Endothelial cell of umbilical vein (primary cell): ENCODE results near the gene HEATR5A. TPM values are rescaled to one million over a fixed set of nuclear protein-coding genes. Genes with fewer than 3 reads are reported as not detected.

ENCODE experiments used
- BruUV-seq: library from RNA; stranded (reverse); fragments of 400-500 nt; replicated peaks from 2 replicates; lab custom pipeline; 2021; lab: Mats Ljungman, UMichigan
- CTCF ChIA-PET: fragments of 300-600, 350-600 bp; sonication (Branson Sonifier 250); formaldehyde crosslinking; loops from one replicate; lab custom pipeline; 2021; ENCODE audit warnings: antibody characterized with exemption, inconsistent platforms; lab: Charles Lee
- POLR2A ChIA-PET: fragments of 300-600, 350-600 bp; sonication (Branson Sonifier 250); formaldehyde crosslinking; loops from one replicate; lab custom pipeline; 2021; ENCODE audit warnings: antibody characterized with exemption, inconsistent platforms; lab: Charles Lee
- DNase-seq: peaks from one replicate; pipeline ENCODE4 v3.0.0-alpha.2; 2011; ENCODE audit warnings: low read depth, low spot score
- FAIRE-seq: peaks from 2 replicates; lab custom pipeline; 2011; peaks lifted over from hg19 to GRCh38; lab: Jason Lieb, UNC
- H2AFZ ChIP-seq: 2 replicates; pipeline ENCODE4 v1.6.0; 2012; ENCODE audit warnings: low read depth, low read length, control low read depth, inconsistent platforms
- H3K27ac ChIP-seq: 2 replicates; pipeline ENCODE4 v1.5.1; 2011; ENCODE audit warnings: low read depth, mild to moderate bottlenecking, control low read depth, low read length, moderate library complexity; ENCODE audit not compliant: insufficient read depth
- H3K27me3 ChIP-seq, 2 experiments: 2 replicates each; pipeline versions ENCODE4 v1.6.0 to v1.6.1; 2011; ENCODE audit warnings: low read length in 2 of 2, mixed read lengths in 1 of 2; ENCODE audit not compliant: control insufficient read depth in 2 of 2, insufficient read depth in 2 of 2
- H3K36me3 ChIP-seq, 2 experiments: 2 replicates in 1 of 2; 3 replicates in 1 of 2; pipeline ENCODE4 v1.5.1; 2011; ENCODE audit warnings: low read length in 2 of 2, mild to moderate bottlenecking in 1 of 2, moderate library complexity in 1 of 2; ENCODE audit not compliant: control insufficient read depth in 2 of 2, insufficient read depth in 2 of 2; ENCODE audit errors: extremely low read depth in 1 of 2
- H3K4me1 ChIP-seq: 3 replicates; pipeline ENCODE4 v1.5.1; 2011; ENCODE audit warnings: mild to moderate bottlenecking, low read length; ENCODE audit not compliant: control insufficient read depth, insufficient read depth; ENCODE audit errors: extremely low read depth
- H3K4me2 ChIP-seq: 2 replicates; pipeline ENCODE4 v1.6.1; 2011; ENCODE audit warnings: low read length, control low read depth, mixed read lengths; ENCODE audit not compliant: insufficient read depth
- H3K4me3 ChIP-seq, 3 experiments: fragments of 200-600 bp in 1 of 3; sonication (generic), shearing (Covaris generic) in 1 of 3; replicated peaks in 1 of 3; 2 replicates each; pipeline ENCODE4 v1.5.1; 2011 to 2016; ENCODE audit warnings: control low read depth in 3 of 3, low read length in 3 of 3, mild to moderate bottlenecking in 2 of 3, inconsistent platforms in 1 of 3, low read depth in 1 of 3, moderate library complexity in 1 of 3; ENCODE audit not compliant: insufficient read depth in 1 of 3
- H3K79me2 ChIP-seq: 2 replicates; pipeline ENCODE4 v1.6.0; 2012; ENCODE audit warnings: low read length, inconsistent platforms; ENCODE audit not compliant: control insufficient read depth, insufficient read depth
- H3K9ac ChIP-seq: replicated peaks from 2 replicates; pipeline ENCODE3; 2011; ENCODE audit warnings: low read length, control low read depth; ENCODE audit not compliant: insufficient read depth; ENCODE audit errors: extremely low read depth
- H3K9me1 ChIP-seq: replicated peaks from 3 replicates; pipeline ENCODE4 v1.6.0; 2011; ENCODE audit warnings: mild to moderate bottlenecking, low read length; ENCODE audit not compliant: control insufficient read depth, insufficient read depth; ENCODE audit errors: extremely low read depth
- H3K9me3 ChIP-seq: replicated peaks from 2 replicates; pipeline ENCODE4 v1.5.1; 2012; ENCODE audit warnings: low read length, inconsistent platforms; ENCODE audit not compliant: control insufficient read depth, insufficient read depth
- H4K20me1 ChIP-seq: replicated peaks from 2 replicates; pipeline ENCODE3; 2011; ENCODE audit warnings: mild to moderate bottlenecking, low read length; ENCODE audit not compliant: control insufficient read depth, insufficient read depth; ENCODE audit errors: extremely low read depth
- EZH2 ChIP-seq: IDR thresholded peaks from 2 replicates; pipeline ENCODE4 v1.6.1; 2012; ENCODE audit warnings: borderline replicate concordance, low read depth, mild to moderate bottlenecking, moderate library complexity, low read length, inconsistent platforms; ENCODE audit not compliant: severe bottlenecking
- FOS ChIP-seq: IDR thresholded peaks from 2 replicates; pipeline ENCODE4 v1.6.1; 2011; ENCODE audit warnings: mild to moderate bottlenecking, low read length, moderate library complexity, borderline replicate concordance; ENCODE audit not compliant: insufficient read depth
- GATA2 ChIP-seq: IDR thresholded peaks from 2 replicates; pipeline ENCODE4 v1.7.0; 2011; ENCODE audit warnings: low read depth, mild to moderate bottlenecking, moderate library complexity, mixed read lengths, low read length; ENCODE audit not compliant: insufficient read length, insufficient read depth
- JUN ChIP-seq: IDR thresholded peaks from 2 replicates; pipeline ENCODE4 v1.6.1; 2011; ENCODE audit warnings: borderline replicate concordance, low read depth; ENCODE audit not compliant: insufficient read length, insufficient read depth
- POLR2A ChIP-seq: IDR thresholded peaks from 2 replicates; pipeline ENCODE4 v1.6.1; 2012; ENCODE audit warnings: low read depth, mild to moderate bottlenecking, control low read depth, low read length
- dilution Hi-C: fragments of 300-500 bp; cut with MboI; formaldehyde crosslinking; loops from one replicate; pipeline ENCODE4 v1.15.0; 2019; ENCODE audit warnings: low sequenced_read_pairs; ENCODE audit not compliant: extremely low pct_ligation_motif_present
- intact Hi-C: fragments of 100-400 bp; cut with micrococcal nuclease; formaldehyde crosslinking; loops from one replicate; pipeline ENCODE4 v1.10.0; 2022
- polyA plus RNA-seq, 4 experiments: library from polyadenylated mRNA; depleted of rRNA in 3 of 4; stranded (reverse) in 3 of 4; unstranded in 1 of 4; fragments of >200 nt; gene quantifications; 2 replicates each; pipeline versions ENCODE4 v1.2.1 to v1.2.3, GENCODE V29; 2011 to 2012; ENCODE audit warnings: missing spikeins in 1 of 4
- total RNA-seq: library from RNA; stranded (reverse); gene quantifications from 2 replicates; pipeline ENCODE4 v1.2.3, GENCODE V29; 2021
- TF ChIP-seq, protein P1 (sequence below): IDR thresholded peaks from 2 replicates; pipeline ENCODE4 v1.6.1; 2011; ENCODE audit not compliant: insufficient read depth, insufficient read length

Gene HEATR5A
- total and polyA plus RNA-seq, 2 donors (not counting 3 experiments of a cell fraction or from before 2014, with no cell fraction given): 12.6 to 45.3 TPM

DNA sequence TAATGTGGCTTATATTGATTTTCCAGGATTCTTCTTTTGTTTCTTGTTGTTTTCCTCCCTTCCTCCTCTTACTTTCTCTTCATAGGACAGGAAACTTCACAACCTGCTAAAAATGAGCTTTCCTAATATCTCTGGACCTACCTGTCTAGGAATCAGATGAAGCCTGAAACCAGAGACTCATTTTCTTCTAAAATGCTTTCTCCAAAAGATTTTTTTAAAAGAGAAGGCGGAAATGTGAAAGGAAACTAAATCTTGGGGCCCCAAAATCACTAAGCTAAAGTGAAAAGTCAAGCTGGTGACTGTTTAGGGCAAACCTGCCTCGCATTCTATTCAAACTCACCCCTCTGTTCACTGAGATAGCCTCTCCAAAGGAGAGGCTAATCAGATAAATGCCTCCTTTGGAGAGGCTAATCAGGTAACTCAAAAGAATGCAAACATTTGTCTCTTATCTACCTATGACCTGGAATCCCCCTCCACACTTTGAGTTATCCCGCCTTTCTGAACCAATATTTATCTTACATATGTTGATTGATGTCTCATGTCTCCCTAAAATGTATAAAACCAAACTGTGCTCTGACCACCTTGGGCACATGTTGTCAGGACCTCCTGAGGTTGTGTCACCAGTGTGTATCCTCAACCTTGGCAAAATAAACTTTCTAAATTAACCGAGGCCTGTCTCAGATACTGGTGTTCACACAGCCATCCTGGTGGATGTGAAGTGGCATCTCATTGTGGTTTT, 140.0 kb downstream of the HEATR5A start:
- DNase-seq: no peak
- H3K36me3 ChIP-seq: no peaks in the 10 kb centered on the region
- H3K9me3 ChIP-seq: no peaks in the 10 kb centered on the region
- dilution Hi-C loops (no loop called here), intact Hi-C loops (no loop called here)
- no peak overlapping the region for H3K4me3 ChIP-seq
- FAIRE-seq: no peak
- no peak overlapping the region for H2AFZ ChIP-seq
- no peak overlapping the region for H3K4me2 ChIP-seq
- ChIA-PET CTCF (interaction anchor here (0.7 to 1.6 kb wide), 2 partner anchors 18 to 410 kb away, joined by 3 read pairs; no protein-coding TSS in a partner anchor), POLR2A (no interaction called here)
- no peaks in the 10 kb centered on the region for H3K79me2 ChIP-seq
- TF ChIP-seq POLR2A: no peak
- TF ChIP-seq GATA2: no peak
- no peaks in the 10 kb centered on the region for H3K27me3 ChIP-seq
- no peak overlapping the region for H3K9ac ChIP-seq
- no TSS peak for BruUV-seq
- H3K27ac ChIP-seq: no peak overlapping the region
- peaks cover 16% of the 10 kb centered on the region for H3K4me1 ChIP-seq
- H3K9me1 ChIP-seq: no peaks in the 10 kb centered on the region
- H4K20me1 ChIP-seq: no peaks in the 10 kb centered on the region

DNA sequence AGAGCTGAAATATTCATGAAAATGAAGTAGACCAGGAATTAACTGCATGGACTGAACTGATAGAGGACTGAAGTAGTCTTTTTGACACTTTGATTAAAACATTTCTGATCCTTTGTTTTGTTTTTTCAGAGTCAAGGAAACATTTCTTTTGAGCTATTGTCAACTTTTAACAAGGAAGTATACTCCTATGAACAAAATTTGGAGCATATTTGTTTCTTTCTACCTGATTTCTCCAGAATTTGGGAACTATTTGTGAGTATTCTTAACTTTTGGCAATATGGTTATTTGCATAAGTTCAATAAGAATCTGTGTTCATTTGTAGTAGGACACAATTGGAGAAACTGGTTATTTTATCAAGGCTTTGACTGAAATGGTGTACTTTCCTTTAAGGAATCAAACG, 141.5 kb downstream of the HEATR5A start:
- intact Hi-C loops: no loop called here
- POLR2A ChIA-PET: no interaction called here
- dilution Hi-C loops: no loop called here

More for the DNA sequence above, 141.5 kb downstream of the HEATR5A start:
- BruUV-seq: no TSS peak
- Histone ChIP-seq H3K27ac (no peak overlapping the region), H3K9me3 (no peaks in the 10 kb centered on the region), H3K4me2 (no peak overlapping the region), H3K9me1 (no peaks in the 10 kb centered on the region), H3K79me2 (no peaks in the 10 kb centered on the region), H3K4me1 (peaks cover 14% of the 10 kb centered on the region), H3K4me3 (no peak overlapping the region), H3K9ac (no peak overlapping the region), H2AFZ (no peak overlapping the region), H4K20me1 (no peaks in the 10 kb centered on the region), H3K36me3 (no peaks in the 10 kb centered on the region), H3K27me3 (no peaks in the 10 kb centered on the region)
- FAIRE-seq: no peak
- DNase-seq: no peak
- no peak for TF ChIP-seq FOS
- no peak for TF ChIP-seq JUN
- no peak for TF ChIP-seq EZH2
- TF ChIP-seq POLR2A: no peak
- TF ChIP-seq, protein P1, sequence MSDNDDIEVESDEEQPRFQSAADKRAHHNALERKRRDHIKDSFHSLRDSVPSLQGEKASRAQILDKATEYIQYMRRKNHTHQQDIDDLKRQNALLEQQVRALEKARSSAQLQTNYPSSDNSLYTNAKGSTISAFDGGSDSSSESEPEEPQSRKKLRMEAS: no peak
- CTCF ChIA-PET: interaction anchor here (1.6 kb wide), 1 partner anchor 19 kb away, joined by 3 read pairs; no protein-coding TSS in a partner anchor
